Natural killer cell (primary cell): ENCODE results near the gene PHF19. TPM values are rescaled to one million over a fixed set of nuclear protein-coding genes. Genes with fewer than 3 reads are reported as not detected.

ENCODE experiments used
- ATAC-seq, 3 donors: fragments of 150-1000 bp in 2 of 3; fragments of 200-7000 bp in 1 of 3; cut with Tn5 transposase; 1 replicate in 1 of 3; 2 replicates in 2 of 3; pipeline ENCODE4 v1.10.0; 2021; ENCODE audit warnings: mild to moderate bottlenecking in 2 of 3, moderate library complexity in 2 of 3
- DNase-seq, 2 donors: peaks; one replicate each; pipeline versions ENCODE4 v3.0.0 to v3.0.0-alpha.2; 2013 to 2021; ENCODE audit warnings: mixed read lengths in 1 of 2
- H3K27ac ChIP-seq: one replicate; pipeline ENCODE4 v1.5.1; 2013; ENCODE audit warnings: mild to moderate bottlenecking, low read length
- H3K27me3 ChIP-seq: one replicate; pipeline ENCODE4 v1.6.1; 2013; ENCODE audit warnings: low read length; ENCODE audit not compliant: control insufficient read depth, insufficient read depth
- H3K36me3 ChIP-seq: one replicate; pipeline ENCODE4 v1.6.1; 2013; ENCODE audit warnings: low read length; ENCODE audit not compliant: control insufficient read depth, insufficient read depth
- H3K4me1 ChIP-seq: one replicate; pipeline ENCODE4 v1.6.1; 2013; ENCODE audit warnings: low read length; ENCODE audit not compliant: control insufficient read depth, insufficient read depth
- H3K4me3 ChIP-seq: one replicate; pipeline ENCODE4 v1.5.1; 2013; ENCODE audit warnings: low read length
- H3K9me3 ChIP-seq: one replicate; pipeline ENCODE4 v1.6.1; 2013; ENCODE audit warnings: low read length; ENCODE audit not compliant: control insufficient read depth, insufficient read depth
- H3K27ac Mint-ChIP-seq, 2 donors: one replicate each; pipeline ENCODE4 v1.8.0; 2022; ENCODE audit warnings: mild to moderate bottlenecking in 2 of 2, mixed read lengths in 2 of 2, moderate library complexity in 1 of 2
- H3K27me3 Mint-ChIP-seq, 2 donors: one replicate each; pipeline ENCODE4 v1.8.0; 2022; ENCODE audit warnings: low read depth in 2 of 2, mixed read lengths in 2 of 2
- H3K36me3 Mint-ChIP-seq: one replicate; pipeline ENCODE4 v1.8.0; 2022; ENCODE audit warnings: mixed read lengths
- H3K4me1 Mint-ChIP-seq, 2 donors: one replicate each; pipeline ENCODE4 v1.8.0; 2022; ENCODE audit warnings: mixed read lengths in 2 of 2
- H3K4me3 Mint-ChIP-seq: one replicate; pipeline ENCODE4 v1.8.0; 2022; ENCODE audit warnings: mild to moderate bottlenecking, moderate library complexity, mixed read lengths
- H3K9me3 Mint-ChIP-seq, 2 donors: one replicate each; pipeline ENCODE4 v1.8.0; 2022; ENCODE audit warnings: mixed read lengths in 2 of 2
- CTCF ChIP-seq: fragments of 200-600 bp; IDR thresholded peaks from one replicate; pipeline ENCODE4 v1.8.0; 2022; ENCODE audit warnings: antibody characterized with exemption
- WGBS: methylation state at CpG from one replicate; pipeline ENCODE4 v1.1.7; 2013; ENCODE audit warnings: missing lambda C conversion rate; ENCODE audit not compliant: insufficient coverage; 5-methylcytosine and 5-hydroxymethylcytosine counted together
- intact Hi-C: fragments of 100-400 bp; cut with micrococcal nuclease; formaldehyde crosslinking; loops from one replicate; pipeline ENCODE4 v1.14.2; 2022
- total RNA-seq, 4 donors: library from RNA; stranded (reverse); fragments of 120-200 nt in 1 of 4; gene quantifications; one replicate each; pipeline versions ENCODE4 v1.2.3 to v1.2.4, GENCODE V29; 2013 to 2022

Gene PHF19
- total RNA-seq, 3 donors from 2014 or later (not counting 1 experiment from before 2014, with no cell fraction given) = 34.1 to 54.0 (median 47.8) TPM

GRCh38 chr9:120839146-120839545 lies 37.8 kb downstream of the PHF19 start:
- Histone ChIP-seq H3K4me1 (peaks cover 23% of the 10 kb centered on the region), H3K27me3 (no peaks in the 10 kb centered on the region), H3K4me3 (no peak overlapping the region), H3K36me3 (peaks cover 11% of the 10 kb centered on the region), H3K27ac (no peak overlapping the region), H3K9me3 (no peaks in the 10 kb centered on the region)
- Mint-ChIP-seq H3K4me1 (peaks cover 45 to 47% of the 10 kb centered on the region in 2 donors), H3K36me3 (no peaks in the 10 kb centered on the region), H3K27ac (peak overlapping the region in 1 of 2 donors; percentile 29), H3K9me3 (no peaks in the 10 kb centered on the region), H3K27me3 (no peaks in the 10 kb centered on the region), H3K4me3 (peak overlapping the region; percentile 51)
- ATAC-seq (no peak), DNase-seq (no peak)
- WGBS = 70% methylated on average over 2 of the region's 2 CpGs
- intact Hi-C loops = no loop called here
- no peak for TF ChIP-seq CTCF

- peaks cover 36 to 38% of the 10 kb centered on the region in 2 donors for H3K4me1 Mint-ChIP-seq
- no peaks in the 10 kb centered on the region for H3K27me3 Mint-ChIP-seq
- no peak overlapping the region for H3K4me3 Mint-ChIP-seq
- 86% methylated on average over 2 of the region's 3 CpGs for WGBS
- TF ChIP-seq CTCF = no peak
- H3K9me3 Mint-ChIP-seq = no peaks in the 10 kb centered on the region
- Histone ChIP-seq H3K27me3 (no peaks in the 10 kb centered on the region), H3K36me3 (peaks cover 15% of the 10 kb centered on the region), H3K4me1 (peaks cover 11% of the 10 kb centered on the region), H3K27ac (no peak overlapping the region), H3K9me3 (no peaks in the 10 kb centered on the region), H3K4me3 (no peak overlapping the region)
- ATAC-seq (no peak), DNase-seq (no peak)
- H3K27ac Mint-ChIP-seq = peak overlapping the region in 1 of 2 donors; percentile 12
- intact Hi-C loops = no loop called here
- H3K36me3 Mint-ChIP-seq = no peaks in the 10 kb centered on the region
These were observed 39.1 kb downstream of the PHF19 start for GRCh38 chr9:120837921-120838320.

GRCh38 chr9:120833325-120833724 lies 43.7 kb downstream of the PHF19 start:
- Histone ChIP-seq H3K27me3 (no peaks in the 10 kb centered on the region), H3K4me3 (no peak overlapping the region), H3K4me1 (no peaks in the 10 kb centered on the region), H3K27ac (no peak overlapping the region), H3K9me3 (no peaks in the 10 kb centered on the region), H3K36me3 (peaks cover 48% of the 10 kb centered on the region)
- peaks cover 8 to 11% of the 10 kb centered on the region in 2 donors for H3K4me1 Mint-ChIP-seq
- H3K4me3 Mint-ChIP-seq = no peak overlapping the region
- intact Hi-C loops = no loop called here
- TF ChIP-seq CTCF = no peak
- peaks cover 12% of the 10 kb centered on the region for H3K36me3 Mint-ChIP-seq
- 98% methylated on average over 5 of the region's 7 CpGs for WGBS
- no peak for DNase-seq
- no peak for ATAC-seq
- no peaks in the 10 kb centered on the region for H3K27me3 Mint-ChIP-seq
- no peak overlapping the region for H3K27ac Mint-ChIP-seq
- no peaks in the 10 kb centered on the region for H3K9me3 Mint-ChIP-seq

GRCh38 chr9:120832807-120833206 lies 44.2 kb downstream of the PHF19 start:
- DNase-seq = no peak
- H3K4me1 ChIP-seq = no peaks in the 10 kb centered on the region
- H3K27me3 ChIP-seq = no peaks in the 10 kb centered on the region
- Mint-ChIP-seq H3K4me1 (peaks cover 4 to 8% of the 10 kb centered on the region in 2 donors), H3K27me3 (no peaks in the 10 kb centered on the region), H3K36me3 (peaks cover 12% of the 10 kb centered on the region), H3K27ac (no peak overlapping the region), H3K4me3 (no peak overlapping the region), H3K9me3 (no peaks in the 10 kb centered on the region)
- no peak for TF ChIP-seq CTCF
- no peak overlapping the region for H3K4me3 ChIP-seq
- no peaks in the 10 kb centered on the region for H3K9me3 ChIP-seq
- peaks cover 46% of the 10 kb centered on the region for H3K36me3 ChIP-seq
- intact Hi-C loops = no loop called here
- H3K27ac ChIP-seq = no peak overlapping the region
- ATAC-seq = no peak
